Heart left ventricle (tissue), 13 donors: ENCODE measurements around the gene MIS18A.

ENCODE experiments used
- CTCF ChIP-seq, 12 donors: fragments of 200-600 bp; sonication (generic) in 4 of 12; IDR thresholded peaks; one replicate each; pipeline versions ENCODE4 v1.5.0 to v1.8.0; 2018 to 2022; ENCODE audit warnings: antibody characterized with exemption in 12 of 12, mild to moderate bottlenecking in 5 of 12
- POLR2A ChIP-seq, 2 donors: fragments of 450-650 bp; IDR thresholded peaks; one replicate each; pipeline ENCODE4 v1.6.1; 2017; ENCODE audit warnings: antibody characterized with exemption in 2 of 2, mild to moderate bottlenecking in 2 of 2, moderate library complexity in 2 of 2
- donor health status: ischemic (EF 13 %, LVEDD 7.1; RV severe dilation, severe dysfunction).
- donor health status: DM: no; HTN: yes; CAD: no.
- donor health status: DM: no; HTN: no; CAD: no.
- donor health status: ischemic (EF 25% LVEDD 6.9; RV normal size, moderate dysfunction).
- donor health status: ischemic (EF 25% LVEDD 5.7; RV mildly dilated, moderate dysfunction).
- donor health status: ischemic (EF 35%, LVEDD 5.7; RV mildly dilated, moderate dysfunction).
- donor health status: nonischemic (EF 11% LVEDD 7.7; RV severe dilation, severe dysfunction).
- donor health status: DM: yes; HTN: yes; CAD: no.
- donor health status: PGD.
- donor health status: ischemic (EF 29% LVEDD 5.4; RV normal size, mild dysfunction).
- donor health status: nonischemic (EF 23%, LVEDD 6.1; RV moderate dilation, normal function).

- TF ChIP-seq POLR2A (IDR thresholded peaks at IDR 0.05) (no peak), CTCF (IDR thresholded peaks at IDR 0.05) (no peak)
These were observed 22.7 kb upstream of the MIS18A start for GRCh38 chr21:32301596-32301995.
